ENCODE results near the gene TEKT1. TPM values are rescaled to one million over a fixed set of nuclear protein-coding genes. Genes with fewer than 3 reads are reported as not detected.

The TEKT1 gene
- total and polyA plus RNA-seq, 9 of the 15 experiments (the other 6 are each of a cell fraction or from before 2014, with no cell fraction given) = 0.06 TPM; not detected in 8

DNA sequence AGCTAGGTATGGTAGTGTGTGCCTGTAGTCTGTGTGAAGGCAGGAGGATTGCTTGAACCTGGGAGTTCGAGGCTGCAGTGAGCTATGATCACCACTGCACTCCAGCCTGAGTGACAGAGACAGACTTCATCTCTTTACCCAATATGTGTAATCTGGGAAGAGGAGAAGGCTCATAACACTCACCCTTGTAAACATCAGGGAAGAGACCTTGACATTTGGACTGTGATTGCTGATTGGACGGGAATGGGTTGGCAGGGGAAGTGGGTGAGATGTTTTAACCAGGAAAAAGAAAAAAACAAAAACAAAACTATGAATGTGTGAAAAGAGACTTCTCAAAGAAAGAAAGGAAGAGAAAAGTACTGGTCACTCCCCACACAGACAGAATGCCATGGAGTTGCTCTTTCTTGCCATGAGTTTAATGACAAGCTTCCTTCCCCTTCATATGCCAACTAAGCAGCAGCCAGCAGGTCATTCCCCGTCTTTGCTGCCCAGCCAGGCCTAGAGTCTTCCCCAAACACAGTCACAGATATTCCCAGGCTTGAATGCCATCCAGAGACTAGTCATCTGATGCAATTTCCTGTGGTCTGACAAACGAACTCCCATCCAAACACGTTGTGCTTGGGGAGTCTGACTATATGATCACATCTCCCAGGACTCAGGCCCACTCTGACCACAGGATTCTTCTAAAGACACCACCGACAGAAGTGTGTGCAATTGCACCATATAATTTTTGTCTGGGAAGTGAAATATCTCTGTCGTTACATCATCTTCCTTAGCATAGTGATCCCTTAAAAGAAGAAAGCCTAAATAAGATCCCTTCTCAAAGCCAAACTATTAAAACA lies 79.2 kb downstream of the TEKT1 start (continued):
- TF ChIP-seq, protein P1, sequence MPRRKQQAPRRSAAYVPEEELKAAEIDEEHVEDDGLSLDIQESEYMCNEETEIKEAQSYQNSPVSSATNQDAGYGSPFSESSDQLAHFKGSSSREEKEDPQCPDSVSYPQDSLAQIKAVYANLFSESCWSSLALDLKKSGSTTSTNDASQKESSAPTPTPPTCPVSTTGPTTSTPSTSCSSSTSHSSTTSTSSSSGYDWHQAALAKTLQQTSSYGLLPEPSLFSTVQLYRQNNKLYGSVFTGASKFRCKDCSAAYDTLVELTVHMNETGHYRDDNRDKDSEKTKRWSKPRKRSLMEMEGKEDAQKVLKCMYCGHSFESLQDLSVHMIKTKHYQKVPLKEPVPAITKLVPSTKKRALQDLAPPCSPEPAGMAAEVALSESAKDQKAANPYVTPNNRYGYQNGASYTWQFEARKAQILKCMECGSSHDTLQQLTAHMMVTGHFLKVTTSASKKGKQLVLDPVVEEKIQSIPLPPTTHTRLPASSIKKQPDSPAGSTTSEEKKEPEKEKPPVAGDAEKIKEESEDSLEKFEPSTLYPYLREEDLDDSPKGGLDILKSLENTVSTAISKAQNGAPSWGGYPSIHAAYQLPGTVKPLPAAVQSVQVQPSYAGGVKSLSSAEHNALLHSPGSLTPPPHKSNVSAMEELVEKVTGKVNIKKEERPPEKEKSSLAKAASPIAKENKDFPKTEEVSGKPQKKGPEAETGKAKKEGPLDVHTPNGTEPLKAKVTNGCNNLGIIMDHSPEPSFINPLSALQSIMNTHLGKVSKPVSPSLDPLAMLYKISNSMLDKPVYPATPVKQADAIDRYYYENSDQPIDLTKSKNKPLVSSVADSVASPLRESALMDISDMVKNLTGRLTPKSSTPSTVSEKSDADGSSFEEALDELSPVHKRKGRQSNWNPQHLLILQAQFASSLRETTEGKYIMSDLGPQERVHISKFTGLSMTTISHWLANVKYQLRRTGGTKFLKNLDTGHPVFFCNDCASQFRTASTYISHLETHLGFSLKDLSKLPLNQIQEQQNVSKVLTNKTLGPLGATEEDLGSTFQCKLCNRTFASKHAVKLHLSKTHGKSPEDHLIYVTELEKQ (CRISPR knock-in tag; IDR thresholded peaks at IDR 0.05) = no peak
- no peak for TF ChIP-seq TGIF2 (CRISPR knock-in tag; IDR thresholded peaks at IDR 0.05)
- TF ChIP-seq MEIS2 (IDR thresholded peaks at IDR 0.05; ENCODE audit: partially characterized antibody) = no peak
- TF ChIP-seq TBL1XR1 (IDR thresholded peaks at IDR 0.05; ENCODE audit: low read length in 2 of 2) = no peak
- no peak for TF ChIP-seq BRD4 (IDR thresholded peaks at IDR 0.05)
- 0 out of 2 replicates have a peak, but pooled peaks have one; percentile 20 for TF ChIP-seq SMAD3 (CRISPR knock-in tag; conservative IDR thresholded peaks at IDR 0.05)
- no peak for TF ChIP-seq FOXP1 (CRISPR knock-in tag; IDR thresholded peaks at IDR 0.05)
- TF ChIP-seq, protein P2, sequence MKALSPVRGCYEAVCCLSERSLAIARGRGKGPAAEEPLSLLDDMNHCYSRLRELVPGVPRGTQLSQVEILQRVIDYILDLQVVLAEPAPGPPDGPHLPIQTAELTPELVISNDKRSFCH (CRISPR knock-in tag; IDR thresholded peaks at IDR 0.05) = no peak
- TF ChIP-seq, protein P2 (tag; IDR thresholded peaks at IDR 0.05) = no peak
- peak; percentile 17; the same call in 1 of the 2 replicates for TF ChIP-seq CXXC5 (CRISPR knock-in tag; IDR thresholded peaks at IDR 0.05)
- no peak for TF ChIP-seq PCBP2 (IDR thresholded peaks at IDR 0.05; ENCODE audit: low read depth, low read length, poor library complexity, severe bottlenecking)
- TF ChIP-seq POLR2G (IDR thresholded peaks at IDR 0.05; ENCODE audit: low read depth, low read length) = no peak
- TF ChIP-seq MYC (IDR thresholded peaks at IDR 0.05; ENCODE audit: low read depth, low read length) = no peak
- TF ChIP-seq MYC (CRISPR knock-in tag; IDR thresholded peaks at IDR 0.05; ENCODE audit: borderline replicate concordance, low read depth) = no peak
